Occipital lobe (tissue), 3 donors: ENCODE results near the gene ARHGAP45. TPM values are rescaled to one million over a fixed set of nuclear protein-coding genes. Genes with fewer than 3 reads are reported as not detected.

Experiments used
- DNase-seq: peaks from one replicate; lab custom pipeline; 2025; lab: John Stamatoyannopoulos, UW
- small RNA-seq: library from RNA; depleted of rRNA; stranded (forward); fragments of <200 nt; gene quantifications from one replicate; pipeline ENCODE3, GENCODE V24; 2014
- total RNA-seq: library from RNA; depleted of rRNA; stranded (reverse); fragments of >200 nt; gene quantifications from one replicate; pipeline ENCODE4 v1.2.3, GENCODE V29; 2014

ARHGAP45 gene
- total RNA-seq, 1 donor from 2014 or later = 1.7 TPM

GRCh38 chr19:1131718-1132551, 65.0 kb downstream of the ARHGAP45 start:
- DNase-seq = peak; percentile 25

DNA sequence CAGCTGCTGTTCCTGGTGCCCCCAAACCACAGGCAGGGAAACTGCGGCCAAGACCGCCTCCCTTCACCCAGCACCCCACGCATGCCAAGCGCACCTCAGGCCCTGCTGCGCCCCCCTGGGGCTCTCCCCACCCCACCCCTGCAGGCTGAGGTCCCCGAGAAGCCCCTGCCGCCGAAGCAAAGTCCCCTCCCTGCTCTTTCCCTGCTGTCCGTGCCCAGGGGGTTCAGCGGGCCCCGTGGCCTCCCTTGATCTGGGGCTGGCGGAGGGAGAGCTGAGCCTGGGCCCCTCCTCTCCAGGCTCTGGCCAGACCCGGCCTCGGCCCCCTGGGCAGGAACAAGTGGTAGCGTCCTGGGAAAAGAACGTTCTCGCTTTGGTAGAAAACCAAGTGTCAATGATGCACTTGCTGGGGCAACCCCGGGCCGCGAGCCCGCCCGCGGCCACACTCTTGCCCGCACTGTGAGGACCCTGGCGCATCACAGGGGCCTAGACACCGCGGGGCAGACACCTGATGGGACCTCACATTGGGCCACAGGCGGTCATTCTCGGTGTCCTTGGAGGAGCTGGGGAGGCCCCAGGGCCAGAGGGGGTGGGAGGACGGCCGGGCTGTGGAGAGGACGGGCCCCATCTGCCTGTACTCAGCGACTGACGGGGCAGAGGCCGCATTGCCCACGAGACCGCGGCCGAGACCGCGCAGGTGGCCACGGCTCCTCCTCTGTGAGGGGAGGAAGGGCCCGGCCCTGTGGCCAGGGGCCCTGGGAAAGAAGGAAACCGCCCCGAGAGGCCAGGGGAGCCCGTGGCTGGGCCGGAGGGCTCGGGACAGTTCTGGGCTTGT, 65.8 kb downstream of the ARHGAP45 start:
- no peak for DNase-seq

DNA sequence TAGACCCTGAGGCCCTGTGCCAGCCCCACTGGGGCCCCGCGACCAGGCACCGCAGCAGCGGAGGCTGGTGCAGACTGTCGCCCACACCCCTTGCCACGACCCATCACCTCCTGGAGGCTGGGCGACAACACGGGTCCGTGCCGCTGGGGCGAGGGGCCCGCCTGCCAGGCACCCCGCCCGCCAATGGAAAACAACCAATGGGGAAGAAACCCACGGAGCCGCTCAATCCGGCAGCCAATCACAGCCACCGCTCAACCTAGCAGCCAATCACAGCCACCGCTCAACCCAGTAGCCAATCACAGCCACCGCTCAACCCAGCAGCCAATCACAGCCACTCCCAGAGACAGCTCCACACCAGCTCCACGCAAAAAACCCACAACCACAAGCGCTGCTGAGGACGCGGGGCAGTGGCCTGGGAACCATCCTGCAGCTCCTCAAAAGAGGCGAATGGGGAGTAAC, 66.5 kb downstream of the ARHGAP45 start:
- DNase-seq = no peak

DNA sequence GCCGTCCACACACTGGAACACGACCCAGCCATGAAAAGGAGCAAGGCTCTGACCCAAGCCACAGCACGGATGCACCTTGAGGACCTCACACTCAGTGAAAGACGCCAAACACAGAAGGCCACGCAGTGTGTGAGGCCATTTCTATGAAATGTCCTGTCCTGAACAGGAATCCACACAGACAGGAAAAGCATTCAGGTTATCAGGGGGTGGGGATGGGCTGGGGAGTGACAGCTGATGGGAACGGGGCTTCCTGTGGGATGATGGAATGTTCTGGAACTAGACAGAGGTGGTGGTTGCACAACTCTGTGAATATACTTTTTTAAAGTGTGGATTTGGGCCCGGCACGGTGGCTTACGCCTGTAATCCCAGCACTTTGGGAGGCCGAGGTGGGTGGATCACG, 67.5 kb downstream of the ARHGAP45 start:
- no peak for DNase-seq

DNA sequence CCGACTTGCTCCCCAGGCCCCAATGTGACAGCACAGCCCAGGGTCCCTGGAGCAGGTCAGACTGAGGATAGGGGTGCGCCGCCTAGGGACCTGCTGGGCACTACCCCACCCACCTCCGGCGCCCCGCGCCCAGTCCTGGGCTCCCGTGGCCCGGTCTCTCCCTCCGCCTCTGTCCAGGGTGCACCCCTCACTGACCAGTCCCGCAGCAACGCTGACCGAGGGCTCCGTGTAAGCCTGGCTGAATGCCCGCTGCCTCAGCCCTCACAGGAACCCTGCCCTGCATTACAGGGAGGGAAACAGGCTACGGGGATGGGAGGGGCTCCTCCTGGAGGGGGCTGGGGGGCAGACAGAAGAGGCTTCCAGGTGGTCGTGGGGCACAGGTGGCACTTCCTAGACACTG, 68.5 kb downstream of the ARHGAP45 start:
- DNase-seq = no peak

DNA sequence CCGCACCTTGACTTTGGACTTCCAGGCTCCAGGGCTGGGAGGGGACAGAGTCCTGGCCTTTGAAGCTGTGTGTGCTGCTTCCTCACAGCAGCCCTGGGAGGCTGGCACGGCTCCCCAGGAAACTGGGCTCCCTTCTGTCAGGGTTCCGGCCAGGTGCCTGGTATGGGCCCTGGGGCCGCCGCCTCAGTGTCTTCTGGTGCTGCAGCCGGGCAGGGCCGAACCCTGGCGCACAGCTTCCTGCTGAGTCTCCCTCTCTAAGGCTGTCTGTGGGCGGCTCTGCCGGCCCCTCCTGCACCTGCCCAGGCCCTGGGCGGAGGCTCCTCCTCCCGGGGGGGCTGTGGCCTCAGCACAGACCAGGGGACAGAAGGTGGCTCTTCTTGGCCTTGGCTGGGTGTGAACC, 69.2 kb downstream of the ARHGAP45 start:
- no peak for DNase-seq

Small RNA genes within 50 kb of the gene (small RNA-seq; reads per million reads assigned to genes)
- gene RNU6-2 = 0.35 reads per million, percentile 25 among the genes with 10 or more reads in this experiment

Other genes with a start within 250 kb of the ARHGAP45 start
- gene PLPPR3, start 245.2 kb upstream of the ARHGAP45 start, total RNA-seq = 99.5 TPM
- gene AZU1, start 239.3 kb upstream of the ARHGAP45 start, total RNA-seq = 0.31 TPM
- not detected for gene PRTN3, start 226.2 kb upstream of the ARHGAP45 start, total RNA-seq
- not detected for gene ELANE, start 214.9 kb upstream of the ARHGAP45 start, total RNA-seq
- gene CFD, start 207.5 kb upstream of the ARHGAP45 start, total RNA-seq = 2.8 TPM
- gene MED16, start 174.0 kb upstream of the ARHGAP45 start, total RNA-seq = 17.9 TPM
- not detected for gene RNU6-9, start 173.7 kb upstream of the ARHGAP45 start, total RNA-seq
- 31.4 TPM for gene R3HDM4, start 153.9 kb upstream of the ARHGAP45 start, total RNA-seq
- gene KISS1R, start 149.8 kb upstream of the ARHGAP45 start, total RNA-seq = not detected
- 8.0 TPM for gene ARID3A, start 141.1 kb upstream of the ARHGAP45 start, total RNA-seq
- 44.1 TPM for gene WDR18, start 82.8 kb upstream of the ARHGAP45 start, total RNA-seq
- not detected for gene GRIN3B, start 66.7 kb upstream of the ARHGAP45 start, total RNA-seq
- gene TMEM259, start 46.0 kb upstream of the ARHGAP45 start, total RNA-seq = 33.8 TPM
- gene RNU6-2, start 45.6 kb upstream of the ARHGAP45 start, total RNA-seq = not detected
- gene CNN2, start 40.6 kb upstream of the ARHGAP45 start, total RNA-seq = 9.5 TPM
- gene ABCA7, start 27.1 kb upstream of the ARHGAP45 start, total RNA-seq = 0.78 TPM
- gene POLR2E, start 28.2 kb downstream of the ARHGAP45 start, total RNA-seq = 31.8 TPM
- gene GPX4, start 36.8 kb downstream of the ARHGAP45 start, total RNA-seq = 83.8 TPM
- 4.2 TPM for gene SBNO2, start 107.1 kb downstream of the ARHGAP45 start, total RNA-seq
- 49.0 TPM for gene STK11, start 138.6 kb downstream of the ARHGAP45 start, total RNA-seq
- 6.6 TPM for gene CBARP, start 170.8 kb downstream of the ARHGAP45 start, total RNA-seq
- 11.9 TPM for gene ATP5F1D, start 174.6 kb downstream of the ARHGAP45 start, total RNA-seq
- gene MIDN, start 181.4 kb downstream of the ARHGAP45 start, total RNA-seq = 15.3 TPM
- gene CIRBP, start 202.2 kb downstream of the ARHGAP45 start, total RNA-seq = 598 TPM
- 6.7 TPM for gene FAM174C, start 208.4 kb downstream of the ARHGAP45 start, total RNA-seq
- gene EFNA2, start 218.7 kb downstream of the ARHGAP45 start, total RNA-seq = 8.1 TPM